Natural killer cell (primary cell): ENCODE results near the gene TRMT10B. TPM values are rescaled to one million over a fixed set of nuclear protein-coding genes. Genes with fewer than 3 reads are reported as not detected.
A peak's percentile ranks its signal among the peaks of the same experiment; 100 is the strongest.

Experiments used
- ATAC-seq, 3 donors: fragments of 150-1000 bp in 2 of 3; fragments of 200-7000 bp in 1 of 3; cut with Tn5 transposase; 1 replicate in 1 of 3; 2 replicates in 2 of 3; pipeline ENCODE4 v1.10.0; 2021; ENCODE audit warnings: mild to moderate bottlenecking in 2 of 3, moderate library complexity in 2 of 3
- DNase-seq, 2 donors: peaks; one replicate each; pipeline versions ENCODE4 v3.0.0 to v3.0.0-alpha.2; 2013 to 2021; ENCODE audit warnings: mixed read lengths in 1 of 2
- H3K27ac ChIP-seq: one replicate; pipeline ENCODE4 v1.5.1; 2013; ENCODE audit warnings: mild to moderate bottlenecking, low read length
- H3K27me3 ChIP-seq: one replicate; pipeline ENCODE4 v1.6.1; 2013; ENCODE audit warnings: low read length; ENCODE audit not compliant: control insufficient read depth, insufficient read depth
- H3K36me3 ChIP-seq: one replicate; pipeline ENCODE4 v1.6.1; 2013; ENCODE audit warnings: low read length; ENCODE audit not compliant: control insufficient read depth, insufficient read depth
- H3K4me1 ChIP-seq: one replicate; pipeline ENCODE4 v1.6.1; 2013; ENCODE audit warnings: low read length; ENCODE audit not compliant: control insufficient read depth, insufficient read depth
- H3K4me3 ChIP-seq: one replicate; pipeline ENCODE4 v1.5.1; 2013; ENCODE audit warnings: low read length
- H3K9me3 ChIP-seq: one replicate; pipeline ENCODE4 v1.6.1; 2013; ENCODE audit warnings: low read length; ENCODE audit not compliant: control insufficient read depth, insufficient read depth
- H3K27ac Mint-ChIP-seq, 2 donors: one replicate each; pipeline ENCODE4 v1.8.0; 2022; ENCODE audit warnings: mild to moderate bottlenecking in 2 of 2, mixed read lengths in 2 of 2, moderate library complexity in 1 of 2
- H3K27me3 Mint-ChIP-seq, 2 donors: one replicate each; pipeline ENCODE4 v1.8.0; 2022; ENCODE audit warnings: low read depth in 2 of 2, mixed read lengths in 2 of 2
- H3K36me3 Mint-ChIP-seq: one replicate; pipeline ENCODE4 v1.8.0; 2022; ENCODE audit warnings: mixed read lengths
- H3K4me1 Mint-ChIP-seq, 2 donors: one replicate each; pipeline ENCODE4 v1.8.0; 2022; ENCODE audit warnings: mixed read lengths in 2 of 2
- H3K4me3 Mint-ChIP-seq: one replicate; pipeline ENCODE4 v1.8.0; 2022; ENCODE audit warnings: mild to moderate bottlenecking, moderate library complexity, mixed read lengths
- H3K9me3 Mint-ChIP-seq, 2 donors: one replicate each; pipeline ENCODE4 v1.8.0; 2022; ENCODE audit warnings: mixed read lengths in 2 of 2
- WGBS: methylation state at CpG from one replicate; pipeline ENCODE4 v1.1.7; 2013; ENCODE audit warnings: missing lambda C conversion rate; ENCODE audit not compliant: insufficient coverage; 5-methylcytosine and 5-hydroxymethylcytosine counted together
- intact Hi-C: fragments of 100-400 bp; cut with micrococcal nuclease; formaldehyde crosslinking; loops from one replicate; pipeline ENCODE4 v1.14.2; 2022
- total RNA-seq, 4 donors: library from RNA; stranded (reverse); fragments of 120-200 nt in 1 of 4; gene quantifications; one replicate each; pipeline versions ENCODE4 v1.2.3 to v1.2.4, GENCODE V29; 2013 to 2022
- TF ChIP-seq, protein P1 (sequence below): fragments of 200-600 bp; IDR thresholded peaks from one replicate; pipeline ENCODE4 v1.8.0; 2022; ENCODE audit warnings: antibody characterized with exemption

Gene TRMT10B
- total RNA-seq, 3 donors from 2014 or later (not counting 1 experiment from before 2014, with no cell fraction given) = 13.2 to 15.4 (median 13.3) TPM

DNA sequence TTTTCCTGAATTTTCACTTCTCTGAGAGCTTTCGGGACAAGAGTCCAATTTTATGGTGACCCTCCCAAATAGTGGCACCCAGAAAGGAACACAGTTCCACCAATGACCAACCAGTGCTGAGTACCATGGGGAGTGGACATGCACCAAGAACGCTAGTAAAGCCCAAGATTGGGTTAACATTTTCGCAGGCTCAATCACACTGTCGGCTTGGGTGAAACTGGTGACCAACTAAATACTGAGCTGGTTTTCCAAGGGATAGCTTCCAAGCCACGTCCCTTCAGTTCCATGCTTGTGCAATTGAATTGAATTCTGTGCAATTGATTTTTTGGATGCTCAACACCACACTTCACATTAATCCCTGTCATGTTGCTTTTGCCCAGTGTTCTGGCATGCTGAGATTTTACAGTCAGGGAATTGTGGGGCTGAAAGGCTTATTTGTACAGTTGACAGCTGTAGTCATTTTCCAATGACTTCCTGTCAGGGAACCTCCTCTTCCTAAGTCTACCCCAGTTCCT lies 37.6 kb upstream of the TRMT10B start:
- no peak for ATAC-seq
- WGBS = 86% methylated on average over 5 of the region's 5 CpGs

DNA sequence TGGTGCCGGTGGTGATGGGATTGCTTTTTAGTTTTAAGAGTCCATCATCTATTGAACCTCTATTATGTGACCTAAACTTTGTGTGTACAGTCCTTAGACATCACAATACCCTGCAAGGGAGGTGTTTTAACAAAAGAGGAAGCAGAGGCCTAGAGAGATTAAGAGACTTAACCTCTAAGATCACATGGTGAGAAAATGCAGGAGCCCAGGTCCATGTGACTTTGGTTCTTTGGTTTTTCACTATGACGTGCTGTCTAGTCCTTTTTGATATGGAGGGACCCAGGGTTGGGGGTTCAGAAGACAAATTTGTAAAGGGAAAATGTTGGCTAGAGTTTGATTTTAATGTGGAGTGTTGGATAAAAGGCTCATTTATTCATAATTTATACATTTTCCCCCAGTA lies 34.1 kb upstream of the TRMT10B start:
- H3K27me3 ChIP-seq = peaks cover 2% of the 10 kb centered on the region
- 20% methylated on average over 1 of the region's 2 CpGs for WGBS
- Mint-ChIP-seq H3K27ac (no peak overlapping the region), H3K36me3 (no peaks in the 10 kb centered on the region), H3K4me1 (no peaks in the 10 kb centered on the region), H3K9me3 (no peaks in the 10 kb centered on the region), H3K4me3 (no peak overlapping the region), H3K27me3 (peaks cover 13 to 15% of the 10 kb centered on the region in 2 donors)
- no peaks in the 10 kb centered on the region for H3K4me1 ChIP-seq
- intact Hi-C loops = no loop called here
- H3K27ac ChIP-seq = no peak overlapping the region
- TF ChIP-seq, protein P1, sequence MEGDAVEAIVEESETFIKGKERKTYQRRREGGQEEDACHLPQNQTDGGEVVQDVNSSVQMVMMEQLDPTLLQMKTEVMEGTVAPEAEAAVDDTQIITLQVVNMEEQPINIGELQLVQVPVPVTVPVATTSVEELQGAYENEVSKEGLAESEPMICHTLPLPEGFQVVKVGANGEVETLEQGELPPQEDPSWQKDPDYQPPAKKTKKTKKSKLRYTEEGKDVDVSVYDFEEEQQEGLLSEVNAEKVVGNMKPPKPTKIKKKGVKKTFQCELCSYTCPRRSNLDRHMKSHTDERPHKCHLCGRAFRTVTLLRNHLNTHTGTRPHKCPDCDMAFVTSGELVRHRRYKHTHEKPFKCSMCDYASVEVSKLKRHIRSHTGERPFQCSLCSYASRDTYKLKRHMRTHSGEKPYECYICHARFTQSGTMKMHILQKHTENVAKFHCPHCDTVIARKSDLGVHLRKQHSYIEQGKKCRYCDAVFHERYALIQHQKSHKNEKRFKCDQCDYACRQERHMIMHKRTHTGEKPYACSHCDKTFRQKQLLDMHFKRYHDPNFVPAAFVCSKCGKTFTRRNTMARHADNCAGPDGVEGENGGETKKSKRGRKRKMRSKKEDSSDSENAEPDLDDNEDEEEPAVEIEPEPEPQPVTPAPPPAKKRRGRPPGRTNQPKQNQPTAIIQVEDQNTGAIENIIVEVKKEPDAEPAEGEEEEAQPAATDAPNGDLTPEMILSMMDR = no peak
- no peaks in the 10 kb centered on the region for H3K9me3 ChIP-seq
- DNase-seq (no peak), ATAC-seq (no peak)
- H3K36me3 ChIP-seq = no peaks in the 10 kb centered on the region
- H3K4me3 ChIP-seq = no peak overlapping the region

More for the DNA sequence above, 37.6 kb upstream of the TRMT10B start:
- Mint-ChIP-seq H3K4me3 (no peak overlapping the region), H3K36me3 (no peaks in the 10 kb centered on the region), H3K27me3 (peaks cover 15 to 23% of the 10 kb centered on the region in 2 donors), H3K27ac (no peak overlapping the region), H3K9me3 (no peaks in the 10 kb centered on the region), H3K4me1 (no peaks in the 10 kb centered on the region)
- no peaks in the 10 kb centered on the region for H3K27me3 ChIP-seq
- no peak overlapping the region for H3K27ac ChIP-seq
- no peaks in the 10 kb centered on the region for H3K4me1 ChIP-seq
- intact Hi-C loops = no loop called here
- no peaks in the 10 kb centered on the region for H3K36me3 ChIP-seq
- TF ChIP-seq, protein P1 = no peak
- no peaks in the 10 kb centered on the region for H3K9me3 ChIP-seq
- no peak for DNase-seq
- H3K4me3 ChIP-seq = no peak overlapping the region

DNA sequence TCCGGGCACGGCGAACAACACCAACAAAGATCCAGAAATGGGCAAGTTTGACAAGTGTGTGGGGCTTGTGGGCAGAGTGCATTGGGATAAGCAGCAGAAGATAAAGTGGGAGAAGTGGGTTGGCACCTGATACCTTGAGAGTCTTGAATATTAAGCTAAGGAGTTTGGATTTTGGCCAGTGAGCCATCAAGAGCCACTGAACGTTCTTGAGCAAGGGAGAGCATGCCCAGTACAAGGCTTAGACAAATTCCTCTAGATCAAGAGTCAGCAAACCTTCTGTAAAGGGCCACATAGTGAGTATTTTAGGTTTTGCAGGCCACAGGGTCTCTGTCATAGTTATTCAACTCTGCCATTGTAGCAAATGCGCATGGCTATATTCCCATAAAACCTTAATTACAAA lies 26.6 kb upstream of the TRMT10B start:
- Mint-ChIP-seq H3K27me3 (peaks cover 13% of the 10 kb centered on the region in 2 donors), H3K9me3 (no peaks in the 10 kb centered on the region), H3K27ac (no peak overlapping the region), H3K4me3 (no peak overlapping the region), H3K36me3 (no peaks in the 10 kb centered on the region), H3K4me1 (no peaks in the 10 kb centered on the region)
- H3K4me3 ChIP-seq = no peak overlapping the region
- DNase-seq (no peak), ATAC-seq (no peak)
- no peaks in the 10 kb centered on the region for H3K4me1 ChIP-seq
- no peaks in the 10 kb centered on the region for H3K9me3 ChIP-seq
- intact Hi-C loops = no loop called here
- peaks cover under 1% of the 10 kb centered on the region for H3K27me3 ChIP-seq
- no peaks in the 10 kb centered on the region for H3K36me3 ChIP-seq
- TF ChIP-seq, protein P1 = no peak
- WGBS = 95% methylated on average over 5 of the region's 5 CpGs
- no peak overlapping the region for H3K27ac ChIP-seq

DNA sequence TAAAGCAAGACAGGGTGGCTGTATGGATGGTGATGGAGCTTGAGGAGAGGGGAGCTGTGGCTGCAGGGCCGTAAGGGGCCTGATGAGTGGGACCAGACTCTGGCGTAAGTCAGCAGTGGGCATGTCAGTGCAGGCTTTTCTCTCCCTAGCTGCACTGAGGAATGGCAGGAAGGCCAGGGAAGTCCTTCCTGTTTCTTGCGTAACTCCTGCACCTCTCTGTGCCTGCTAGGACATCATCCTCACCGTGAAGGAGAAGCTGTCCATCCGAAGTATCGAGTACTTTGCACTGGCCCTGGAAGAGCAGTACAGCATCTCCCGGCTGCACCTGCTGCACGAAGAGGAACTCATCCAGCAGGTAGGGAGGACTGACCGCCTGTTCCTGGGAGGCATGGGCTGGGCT lies 24.1 kb upstream of the TRMT10B start:
- no peak overlapping the region for H3K27ac Mint-ChIP-seq
- TF ChIP-seq, protein P1 = no peak
- no peaks in the 10 kb centered on the region for H3K36me3 Mint-ChIP-seq
- H3K36me3 ChIP-seq = no peaks in the 10 kb centered on the region
- no peaks in the 10 kb centered on the region for H3K4me1 ChIP-seq
- no peaks in the 10 kb centered on the region for H3K9me3 Mint-ChIP-seq
- intact Hi-C loops = no loop called here
- no peaks in the 10 kb centered on the region for H3K27me3 ChIP-seq
- H3K4me3 ChIP-seq = no peak overlapping the region
- 90% methylated on average over 9 of the region's 9 CpGs for WGBS
- DNase-seq (no peak), ATAC-seq (peak in 1 of 3 donors; percentile 28)
- H3K9me3 ChIP-seq = no peaks in the 10 kb centered on the region
- no peak overlapping the region for H3K4me3 Mint-ChIP-seq
- no peaks in the 10 kb centered on the region for H3K4me1 Mint-ChIP-seq
- no peak overlapping the region for H3K27ac ChIP-seq
- peaks cover 17 to 28% of the 10 kb centered on the region in 2 donors for H3K27me3 Mint-ChIP-seq
